Measurements from ENCODE around the gene AQP12A. TPM values are rescaled to one million over a fixed set of nuclear protein-coding genes. Genes with fewer than 3 reads are reported as not detected.

The AQP12A gene
- total RNA-seq, 1 donor from 2014 or later: not detected

DNA sequence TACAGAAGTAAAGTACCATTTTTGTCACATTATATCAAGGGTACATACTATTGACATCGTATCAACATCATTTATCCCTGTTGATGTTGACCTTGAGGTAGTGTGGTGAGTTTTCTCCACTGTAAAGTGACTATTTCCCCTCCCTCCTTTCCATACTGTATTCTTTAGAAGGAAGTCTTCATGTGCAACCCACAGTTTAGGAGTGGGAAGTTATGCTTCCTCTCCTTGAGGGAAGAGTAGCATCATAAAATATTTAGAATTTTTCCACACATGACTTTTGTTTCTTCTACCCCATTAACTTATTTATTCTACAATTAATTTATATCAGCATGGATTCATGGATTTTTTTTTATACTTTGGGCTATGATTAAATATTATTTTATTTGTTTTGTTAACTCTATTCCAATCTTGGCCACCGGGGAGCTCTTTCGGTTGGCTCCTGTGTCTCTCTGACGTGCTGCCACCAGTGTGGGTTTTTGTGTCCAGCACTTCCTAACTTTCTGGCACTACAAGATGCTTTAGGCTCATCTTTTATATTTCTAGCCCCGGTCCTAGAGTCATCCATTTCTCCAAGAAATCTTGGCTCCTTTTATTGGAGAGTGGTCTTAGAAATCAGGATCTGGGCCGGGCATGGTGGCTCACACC lies 28.0 kb upstream of the AQP12A start:
- intact Hi-C loops (cut with DNase I): no loop called here
- no peaks in the 10 kb centered on the region for H3K27me3 ChIP-seq
- TF ChIP-seq, protein P1, sequence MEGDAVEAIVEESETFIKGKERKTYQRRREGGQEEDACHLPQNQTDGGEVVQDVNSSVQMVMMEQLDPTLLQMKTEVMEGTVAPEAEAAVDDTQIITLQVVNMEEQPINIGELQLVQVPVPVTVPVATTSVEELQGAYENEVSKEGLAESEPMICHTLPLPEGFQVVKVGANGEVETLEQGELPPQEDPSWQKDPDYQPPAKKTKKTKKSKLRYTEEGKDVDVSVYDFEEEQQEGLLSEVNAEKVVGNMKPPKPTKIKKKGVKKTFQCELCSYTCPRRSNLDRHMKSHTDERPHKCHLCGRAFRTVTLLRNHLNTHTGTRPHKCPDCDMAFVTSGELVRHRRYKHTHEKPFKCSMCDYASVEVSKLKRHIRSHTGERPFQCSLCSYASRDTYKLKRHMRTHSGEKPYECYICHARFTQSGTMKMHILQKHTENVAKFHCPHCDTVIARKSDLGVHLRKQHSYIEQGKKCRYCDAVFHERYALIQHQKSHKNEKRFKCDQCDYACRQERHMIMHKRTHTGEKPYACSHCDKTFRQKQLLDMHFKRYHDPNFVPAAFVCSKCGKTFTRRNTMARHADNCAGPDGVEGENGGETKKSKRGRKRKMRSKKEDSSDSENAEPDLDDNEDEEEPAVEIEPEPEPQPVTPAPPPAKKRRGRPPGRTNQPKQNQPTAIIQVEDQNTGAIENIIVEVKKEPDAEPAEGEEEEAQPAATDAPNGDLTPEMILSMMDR (IDR thresholded peaks at IDR 0.05): no peak
- H3K9me3 ChIP-seq: no peaks in the 10 kb centered on the region
- H3K36me3 ChIP-seq: no peaks in the 10 kb centered on the region
- ATAC-seq (no peak), DNase-seq (no peak)
- H3K4me3 ChIP-seq: no peak overlapping the region
- H3K4me1 ChIP-seq: no peaks in the 10 kb centered on the region
- H3K27ac ChIP-seq: no peak overlapping the region

DNA sequence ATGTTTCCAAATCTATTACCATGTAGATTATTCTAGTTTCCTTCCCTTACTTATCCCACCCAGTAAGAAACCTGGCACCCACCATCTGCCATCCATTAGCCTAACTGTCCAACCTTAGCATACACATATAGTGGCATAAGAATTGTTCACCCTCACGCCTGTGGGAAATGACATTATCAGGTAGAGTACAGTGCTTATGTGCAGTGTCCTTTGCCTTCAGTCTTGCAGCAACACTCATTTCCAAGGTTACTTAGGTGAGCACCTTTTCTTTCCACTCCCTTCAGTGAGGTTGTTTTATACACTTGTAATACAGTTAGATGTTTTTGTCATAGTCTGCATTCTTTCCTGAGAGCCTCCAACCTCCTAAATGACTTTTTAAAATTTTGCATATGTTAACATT lies 27.0 kb upstream of the AQP12A start:
- intact Hi-C loops (cut with DNase I): no loop called here
- no peaks in the 10 kb centered on the region for H3K27me3 ChIP-seq

DNA sequence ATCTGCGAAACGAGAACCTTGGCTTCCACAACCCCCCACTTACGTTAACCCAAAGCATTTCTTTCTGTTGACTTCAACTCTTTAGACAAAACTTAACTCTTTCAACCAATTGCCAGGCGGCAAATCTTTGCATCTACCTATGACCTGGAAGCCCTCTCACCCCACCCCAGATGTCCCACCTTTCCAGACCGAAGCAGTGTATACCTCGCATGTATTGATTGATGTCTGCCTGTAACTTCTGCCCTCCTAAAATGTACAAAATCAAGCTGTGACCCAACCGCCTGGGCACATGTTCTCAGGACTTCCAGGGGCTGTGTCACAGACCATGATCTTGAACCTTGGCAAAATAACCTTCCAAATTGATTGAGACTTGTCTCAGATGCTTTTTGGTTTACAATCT lies 21.3 kb upstream of the AQP12A start:
- TF ChIP-seq, protein P1 (IDR thresholded peaks at IDR 0.05): no peak
- ATAC-seq (no peak), DNase-seq (no peak)
- intact Hi-C loops (cut with DNase I): no loop called here
- Histone ChIP-seq H3K9me3 (no peaks in the 10 kb centered on the region), H3K27ac (no peak overlapping the region), H3K4me3 (no peak overlapping the region), H3K4me1 (no peaks in the 10 kb centered on the region), H3K27me3 (peaks cover 27% of the 10 kb centered on the region), H3K36me3 (no peaks in the 10 kb centered on the region)

More for the DNA sequence above, 27.0 kb upstream of the AQP12A start:
- H3K27ac ChIP-seq: no peak overlapping the region
- H3K4me3 ChIP-seq: no peak overlapping the region
- no peaks in the 10 kb centered on the region for H3K9me3 ChIP-seq
- ATAC-seq (no peak), DNase-seq (no peak)
- no peaks in the 10 kb centered on the region for H3K36me3 ChIP-seq
- TF ChIP-seq, protein P1 (IDR thresholded peaks at IDR 0.05): no peak
- no peaks in the 10 kb centered on the region for H3K4me1 ChIP-seq

DNA sequence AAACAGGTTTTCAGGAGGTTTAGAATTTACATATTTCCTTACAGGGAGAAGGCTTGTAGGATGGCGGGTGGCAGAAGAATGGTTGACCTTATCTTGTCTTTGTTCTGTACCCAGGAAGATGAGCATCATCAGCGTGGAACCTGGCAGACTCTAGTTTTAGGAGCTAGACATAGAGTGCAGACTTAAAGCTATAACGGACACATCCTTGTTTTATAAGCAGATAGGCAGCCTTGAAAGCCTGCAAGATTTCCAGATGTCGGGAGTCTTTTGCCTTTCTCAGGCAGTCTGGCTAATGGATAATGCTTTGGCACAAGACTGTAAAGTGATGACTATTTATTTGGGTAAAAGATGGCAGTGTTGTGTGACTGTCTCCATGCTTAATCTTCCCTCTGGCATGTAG lies 20.7 kb upstream of the AQP12A start:
- TF ChIP-seq, protein P1 (IDR thresholded peaks at IDR 0.05): no peak
- Histone ChIP-seq H3K27ac (no peak overlapping the region), H3K9me3 (no peaks in the 10 kb centered on the region), H3K36me3 (no peaks in the 10 kb centered on the region), H3K4me1 (no peaks in the 10 kb centered on the region), H3K4me3 (no peak overlapping the region), H3K27me3 (peaks cover 27% of the 10 kb centered on the region)
- intact Hi-C loops (cut with DNase I): no loop called here
- no peak for ATAC-seq
- no peak for DNase-seq

DNA sequence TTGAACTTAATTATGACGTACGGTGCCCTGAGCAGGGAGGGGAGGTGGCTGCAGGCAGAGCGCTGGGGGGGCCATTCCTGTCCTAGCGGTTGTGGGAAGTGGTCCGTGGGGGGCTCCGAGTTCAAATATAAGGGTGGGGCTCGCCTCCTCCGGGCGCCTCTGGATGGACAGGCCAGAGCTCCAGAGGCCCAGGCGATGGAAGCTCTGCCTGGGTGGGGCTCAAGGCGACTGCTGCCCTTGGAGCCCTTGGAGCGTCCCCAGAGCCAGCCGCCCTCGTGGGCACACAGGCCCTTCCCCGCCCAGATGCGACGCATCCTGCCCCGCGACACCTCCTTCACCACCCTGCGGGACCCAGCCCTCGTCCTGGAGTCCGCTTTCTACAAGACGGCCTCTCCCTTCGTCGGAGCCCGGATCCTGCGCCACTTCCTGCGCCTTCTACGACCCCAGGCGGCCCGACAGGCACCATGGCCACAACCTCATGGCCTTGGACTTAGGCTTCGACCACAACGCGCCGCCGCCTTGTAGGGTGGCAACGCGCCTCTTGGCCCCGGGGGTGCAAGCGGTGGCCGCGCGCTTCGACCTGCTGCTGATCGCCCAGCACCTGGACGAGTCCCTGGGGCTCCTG lies 19.5 kb upstream of the AQP12A start:
- Histone ChIP-seq H3K27me3 (peaks cover 27% of the 10 kb centered on the region), H3K27ac (no peak overlapping the region), H3K36me3 (no peaks in the 10 kb centered on the region), H3K9me3 (no peaks in the 10 kb centered on the region), H3K4me1 (no peaks in the 10 kb centered on the region), H3K4me3 (no peak overlapping the region)
- no peak for ATAC-seq
- DNase-seq: no peak
- intact Hi-C loops (cut with DNase I): no loop called here
- TF ChIP-seq, protein P1 (IDR thresholded peaks at IDR 0.05): no peak

Data from upper lobe of right lung (tissue), 1 donor.